ENCODE data around the gene CLDN19.

Gene CLDN19

GRCh38 chr1:42692911-42693310 lies 47.1 kb downstream of the CLDN19 start:
- DNase-seq: no peak

- DNase-seq: no peak
These were observed 47.6 kb downstream of the CLDN19 start for GRCh38 chr1:42692461-42692860.

DNA sequence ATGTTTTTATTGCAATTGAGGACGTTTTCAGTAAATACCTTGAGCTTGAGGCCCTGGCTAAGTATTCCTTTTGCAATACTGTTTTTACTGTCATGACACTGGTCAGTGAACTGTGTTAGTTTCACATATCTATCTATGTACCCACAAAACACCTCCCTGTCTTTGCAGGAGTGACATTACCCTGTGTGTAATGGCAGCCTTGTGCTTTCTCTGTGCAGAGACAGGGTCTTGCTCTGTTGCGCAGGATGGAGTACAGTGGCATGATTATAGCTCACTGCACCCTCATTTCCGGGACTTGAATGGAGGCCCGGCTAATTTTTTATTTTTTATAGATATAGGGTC lies 48.9 kb downstream of the CLDN19 start:
- no peak for DNase-seq

DNA sequence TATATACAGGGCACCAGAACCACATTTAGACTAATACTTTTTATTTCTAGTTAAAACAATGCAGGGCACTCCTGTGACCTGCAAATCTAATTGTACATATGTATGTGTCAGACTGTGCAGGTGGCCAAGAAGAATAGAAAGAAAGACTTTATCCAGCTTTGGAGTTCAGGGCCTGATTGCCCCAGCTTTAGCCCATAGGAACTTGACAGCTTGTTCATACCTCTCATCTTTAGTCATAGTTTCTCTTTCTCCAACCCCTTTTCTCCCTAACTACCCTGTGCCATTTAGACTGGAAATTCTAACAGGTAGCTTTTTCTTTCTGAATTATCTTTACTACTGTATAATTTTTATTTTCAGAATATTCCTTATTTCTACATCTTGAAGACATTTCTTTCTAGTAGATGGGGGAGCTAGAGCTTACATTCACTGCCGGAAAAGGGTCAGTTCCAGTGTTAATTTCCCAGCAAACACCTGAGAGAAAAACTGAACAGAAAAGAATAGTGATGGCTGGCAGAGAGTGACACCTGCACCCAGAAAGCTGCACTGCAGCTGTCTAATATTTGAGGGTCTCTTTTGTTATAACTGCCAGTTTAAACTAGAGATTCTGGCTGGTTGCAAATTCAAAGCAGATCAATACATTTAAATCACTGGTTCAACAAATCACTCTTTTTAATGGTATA lies 49.4 kb downstream of the CLDN19 start:
- no peak for DNase-seq

DNA sequence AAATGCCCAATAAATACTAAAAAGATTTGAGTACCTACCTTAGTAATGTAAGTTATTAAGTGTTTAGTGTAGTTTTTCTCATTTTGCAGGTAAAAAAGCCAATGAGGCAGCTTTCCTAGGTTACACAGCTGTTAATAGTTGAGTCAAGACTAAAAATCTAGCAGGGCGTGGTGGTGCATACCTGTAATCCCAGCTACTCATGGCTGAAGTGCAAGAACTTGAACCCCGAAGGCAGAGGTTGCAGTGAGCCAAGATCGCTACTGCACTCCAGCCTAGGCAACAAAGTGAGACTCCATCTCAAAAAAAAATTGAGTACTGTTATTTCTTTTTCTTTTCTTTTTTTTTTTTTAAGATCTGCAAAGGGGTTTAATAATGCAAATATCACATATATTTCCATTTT lies 50.1 kb downstream of the CLDN19 start:
- no peak for DNase-seq

DNA sequence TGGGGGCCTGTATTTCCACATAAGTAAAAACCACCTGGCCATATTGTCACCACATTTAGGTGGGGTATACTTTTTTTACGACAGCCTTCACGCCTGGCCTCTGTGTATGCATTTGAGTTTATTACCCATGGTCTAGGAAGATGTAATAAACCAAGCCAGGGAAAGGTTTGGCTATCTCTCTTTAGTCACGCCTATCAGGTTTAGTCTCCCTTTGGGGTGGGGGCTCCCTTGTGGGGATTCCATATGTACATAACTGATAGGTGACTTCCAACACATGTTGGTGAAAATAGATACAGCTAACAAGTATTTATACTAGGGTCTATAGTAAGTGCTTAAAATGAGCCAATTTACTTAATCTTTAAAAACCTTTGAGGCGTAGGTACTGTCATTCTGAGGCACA lies 53.6 kb downstream of the CLDN19 start:
- DNase-seq: no peak

- DNase-seq: no peak
These were observed 55.9 kb downstream of the CLDN19 start for GRCh38 chr1:42684139-42684538.
